Measurements from ENCODE around the gene KLF9. TPM values are rescaled to one million over a fixed set of nuclear protein-coding genes. Genes with fewer than 3 reads are reported as not detected.
"Not testable (repeated sequence)": the region's sequence is repeated elsewhere in the genome, so short reads cannot be mapped to it uniquely, and the experiment has no call there.

The KLF9 gene
- total RNA-seq, 1 donor from 2014 or later = 0.87 TPM

DNA sequence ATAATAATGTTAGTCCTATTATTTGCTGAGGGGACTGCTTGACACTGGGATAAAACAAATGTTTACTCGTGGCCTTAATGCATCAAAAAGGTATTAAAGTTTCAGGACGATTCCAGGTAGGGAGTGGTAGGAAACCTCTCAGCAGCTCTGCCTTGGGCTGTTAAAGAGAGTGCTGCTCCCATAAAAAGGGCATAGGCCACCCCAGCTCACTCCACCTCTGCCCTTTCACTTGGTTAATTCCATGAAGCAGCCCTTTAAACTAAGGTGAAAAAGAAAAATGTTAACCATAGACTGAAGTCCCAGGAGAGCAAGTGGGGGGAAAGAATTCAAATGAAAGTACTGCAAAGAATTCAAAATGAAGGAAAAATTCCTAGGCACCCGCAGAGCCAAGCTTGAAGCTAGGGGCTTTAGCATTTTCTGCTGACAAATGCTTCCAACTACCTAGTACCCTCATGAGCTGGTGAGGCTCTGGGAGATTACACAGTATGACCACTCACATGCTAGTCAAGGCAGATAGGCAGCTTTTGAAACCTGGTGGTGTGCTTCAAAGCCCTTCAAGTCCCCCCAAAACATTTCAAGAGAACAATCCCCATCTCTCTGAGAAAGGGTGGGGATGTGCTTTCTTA is 8.5 kb downstream of the KLF9 start:
- no peaks in the 10 kb centered on the region for H3K36me3 Mint-ChIP-seq (ENCODE audit: low read depth, unreplicated experiment)
- H3K27ac Mint-ChIP-seq (ENCODE audit: unreplicated experiment) = no peak overlapping the region
- H3K4me1 Mint-ChIP-seq (ENCODE audit: unreplicated experiment) = no peaks in the 10 kb centered on the region
- no peak for TF ChIP-seq CTCF (IDR thresholded peaks at IDR 0.05; ENCODE audit: unreplicated experiment)
- H3K27me3 Mint-ChIP-seq (ENCODE audit: unreplicated experiment) = peaks cover 3% of the 10 kb centered on the region
- H3K4me3 Mint-ChIP-seq (ENCODE audit: unreplicated experiment) = no peak overlapping the region
- no peak for DNase-seq (ENCODE audit: low spot score)
- H3K9me3 Mint-ChIP-seq (ENCODE audit: unreplicated experiment) = no peaks in the 10 kb centered on the region

DNA sequence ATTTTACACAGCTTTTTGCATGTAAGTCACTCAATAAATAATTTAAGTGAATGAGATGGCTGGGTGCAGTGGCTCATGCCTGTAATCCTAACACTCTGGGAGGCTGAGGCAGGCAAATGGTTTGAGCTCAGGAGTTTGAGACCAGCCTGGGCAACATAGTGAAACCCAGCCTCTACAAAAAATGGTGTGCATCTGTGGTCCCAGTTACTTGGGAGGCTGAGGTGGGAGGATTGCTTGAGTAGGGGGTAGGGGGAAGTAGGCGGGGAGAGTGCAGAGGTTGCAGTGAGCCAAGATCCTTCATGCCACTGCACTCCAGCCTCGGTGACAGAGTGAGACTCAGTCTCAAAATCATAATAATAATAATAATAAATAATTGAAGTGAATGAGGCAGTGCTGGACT is 10.2 kb downstream of the KLF9 start:
- Mint-ChIP-seq H3K9me3 (ENCODE audit: unreplicated experiment) (no peaks in the 10 kb centered on the region), H3K4me3 (ENCODE audit: unreplicated experiment) (no peak overlapping the region), H3K27ac (ENCODE audit: unreplicated experiment) (no peak overlapping the region), H3K27me3 (ENCODE audit: unreplicated experiment) (no peaks in the 10 kb centered on the region), H3K36me3 (ENCODE audit: low read depth, unreplicated experiment) (no peaks in the 10 kb centered on the region), H3K4me1 (ENCODE audit: unreplicated experiment) (no peaks in the 10 kb centered on the region)
- DNase-seq (ENCODE audit: low spot score) = no peak
- TF ChIP-seq CTCF (IDR thresholded peaks at IDR 0.05; ENCODE audit: unreplicated experiment) = no peak

DNA sequence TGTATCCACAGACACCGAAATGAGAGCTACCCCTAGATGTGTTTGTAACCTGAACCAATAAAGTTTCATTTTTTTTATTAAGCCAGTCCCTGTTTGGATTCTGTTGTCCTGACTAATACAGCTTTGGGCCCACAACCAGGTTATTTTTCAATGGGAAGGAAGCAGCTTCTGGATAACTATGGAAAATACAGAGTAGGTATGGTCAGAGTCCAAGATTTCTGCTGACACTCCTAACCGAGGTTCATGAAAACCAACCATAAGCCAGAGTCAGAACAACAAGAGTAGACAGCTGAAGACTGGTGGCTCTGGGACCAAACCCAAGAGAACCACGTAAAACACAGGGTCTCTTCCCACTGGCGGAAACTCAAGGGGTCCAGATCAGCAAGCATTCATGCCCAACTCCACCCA is 10.8 kb downstream of the KLF9 start:
- H3K27ac Mint-ChIP-seq (ENCODE audit: unreplicated experiment) = no peak overlapping the region
- no peak for DNase-seq (ENCODE audit: low spot score)
- H3K4me3 Mint-ChIP-seq (ENCODE audit: unreplicated experiment) = no peak overlapping the region
- H3K27me3 Mint-ChIP-seq (ENCODE audit: unreplicated experiment) = no peaks in the 10 kb centered on the region
- TF ChIP-seq CTCF (IDR thresholded peaks at IDR 0.05; ENCODE audit: unreplicated experiment) = no peak
- H3K4me1 Mint-ChIP-seq (ENCODE audit: unreplicated experiment) = no peaks in the 10 kb centered on the region
- H3K36me3 Mint-ChIP-seq (ENCODE audit: low read depth, unreplicated experiment) = no peaks in the 10 kb centered on the region
- H3K9me3 Mint-ChIP-seq (ENCODE audit: unreplicated experiment) = no peaks in the 10 kb centered on the region

DNA sequence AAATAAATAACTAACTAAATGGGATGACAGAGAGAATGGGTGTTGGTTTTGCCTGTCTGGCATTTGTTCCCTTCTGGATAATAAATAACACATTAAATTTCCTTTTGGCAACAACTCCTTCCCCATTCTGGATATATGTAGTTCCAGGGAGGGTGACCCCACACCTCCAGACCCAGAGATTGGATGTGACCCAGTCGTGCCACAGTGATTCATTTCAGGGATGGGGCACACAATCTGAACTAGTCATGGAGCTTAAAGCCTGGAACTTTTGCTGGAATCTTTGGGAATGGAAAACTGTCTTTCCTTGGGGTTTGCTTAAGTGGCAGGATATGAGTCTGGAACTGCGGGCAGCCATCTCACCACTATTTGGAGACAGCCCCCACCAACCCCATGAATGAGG is 11.3 kb downstream of the KLF9 start:
- TF ChIP-seq CTCF (IDR thresholded peaks at IDR 0.05; ENCODE audit: unreplicated experiment) = no peak
- Mint-ChIP-seq H3K4me3 (ENCODE audit: unreplicated experiment) (no peak overlapping the region), H3K9me3 (ENCODE audit: unreplicated experiment) (no peaks in the 10 kb centered on the region), H3K4me1 (ENCODE audit: unreplicated experiment) (no peaks in the 10 kb centered on the region), H3K27me3 (ENCODE audit: unreplicated experiment) (no peaks in the 10 kb centered on the region), H3K36me3 (ENCODE audit: low read depth, unreplicated experiment) (no peaks in the 10 kb centered on the region), H3K27ac (ENCODE audit: unreplicated experiment) (no peak overlapping the region)
- DNase-seq (ENCODE audit: low spot score) = no peak

DNA sequence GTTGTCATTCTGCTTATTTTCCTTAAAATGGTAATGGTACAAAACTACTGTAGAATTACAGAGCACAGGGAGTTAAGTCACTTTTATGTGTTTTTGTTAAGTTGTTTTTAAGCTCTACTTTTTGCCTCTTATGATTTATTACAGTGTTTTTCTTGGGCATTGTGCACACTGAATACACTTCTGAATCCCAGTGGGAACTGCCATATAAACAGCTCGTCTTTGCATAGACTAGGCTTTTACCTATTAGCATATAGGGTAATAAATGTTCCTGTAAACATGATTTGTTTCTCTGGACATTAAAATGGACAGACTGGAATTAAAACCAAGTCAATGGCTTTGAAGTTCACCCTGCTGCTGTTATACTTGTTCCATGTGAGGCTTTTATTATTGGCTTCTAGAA is 12.2 kb downstream of the KLF9 start:
- no peaks in the 10 kb centered on the region for H3K27me3 Mint-ChIP-seq (ENCODE audit: unreplicated experiment)
- H3K4me1 Mint-ChIP-seq (ENCODE audit: unreplicated experiment) = no peaks in the 10 kb centered on the region
- no peaks in the 10 kb centered on the region for H3K9me3 Mint-ChIP-seq (ENCODE audit: unreplicated experiment)
- DNase-seq (ENCODE audit: low spot score) = no peak
- no peak for TF ChIP-seq CTCF (IDR thresholded peaks at IDR 0.05; ENCODE audit: unreplicated experiment)
- no peak overlapping the region for H3K4me3 Mint-ChIP-seq (ENCODE audit: unreplicated experiment)
- H3K27ac Mint-ChIP-seq (ENCODE audit: unreplicated experiment) = no peak overlapping the region
- H3K36me3 Mint-ChIP-seq (ENCODE audit: low read depth, unreplicated experiment) = no peaks in the 10 kb centered on the region

- H3K36me3 Mint-ChIP-seq (ENCODE audit: low read depth, unreplicated experiment); H3K9me3 Mint-ChIP-seq (ENCODE audit: unreplicated experiment); H3K27me3 Mint-ChIP-seq (ENCODE audit: unreplicated experiment); DNase-seq (ENCODE audit: low spot score); H3K4me3 Mint-ChIP-seq (ENCODE audit: unreplicated experiment); H3K27ac Mint-ChIP-seq (ENCODE audit: unreplicated experiment); H3K4me1 Mint-ChIP-seq (ENCODE audit: unreplicated experiment): not testable (repeated sequence)
Observed at GRCh38 chr9:70401241-70401640, 13.2 kb downstream of the KLF9 start.
